Adipocyte (in vitro differentiated cells): ENCODE results near the gene SCRG1.

Experiments
- DNase-seq: peaks from one replicate; pipeline ENCODE4 v3.0.0-alpha.2; 2015; ENCODE audit warnings: low read depth
- H3K27me3 ChIP-seq: replicated peaks from 2 replicates; pipeline ENCODE4 v1.7.0; 2013; ENCODE audit warnings: mild to moderate bottlenecking, low read length, moderate library complexity; ENCODE audit not compliant: control insufficient read depth, insufficient read depth
- H3K36me3 ChIP-seq: 2 replicates; pipeline ENCODE4 v1.7.0; 2013; ENCODE audit warnings: low read length, mild to moderate bottlenecking, moderate library complexity; ENCODE audit not compliant: control insufficient read depth, insufficient read depth, severe bottlenecking
- H3K4me1 ChIP-seq: 2 replicates; pipeline ENCODE4 v1.7.0; 2013; ENCODE audit warnings: mild to moderate bottlenecking, low read length, moderate library complexity; ENCODE audit not compliant: control insufficient read depth, insufficient read depth
- H3K4me3 ChIP-seq: 2 replicates; pipeline ENCODE4 v1.7.0; 2013; ENCODE audit warnings: mild to moderate bottlenecking, low read length, moderate library complexity
- H3K9ac ChIP-seq: 2 replicates; pipeline ENCODE4 v1.7.0; 2013; ENCODE audit warnings: mild to moderate bottlenecking, low read length, moderate library complexity
- H3K9me3 ChIP-seq: 2 replicates; pipeline ENCODE4 v1.7.0; 2013; ENCODE audit warnings: mild to moderate bottlenecking, low read length, moderate library complexity; ENCODE audit not compliant: control insufficient read depth

SCRG1 gene

DNA sequence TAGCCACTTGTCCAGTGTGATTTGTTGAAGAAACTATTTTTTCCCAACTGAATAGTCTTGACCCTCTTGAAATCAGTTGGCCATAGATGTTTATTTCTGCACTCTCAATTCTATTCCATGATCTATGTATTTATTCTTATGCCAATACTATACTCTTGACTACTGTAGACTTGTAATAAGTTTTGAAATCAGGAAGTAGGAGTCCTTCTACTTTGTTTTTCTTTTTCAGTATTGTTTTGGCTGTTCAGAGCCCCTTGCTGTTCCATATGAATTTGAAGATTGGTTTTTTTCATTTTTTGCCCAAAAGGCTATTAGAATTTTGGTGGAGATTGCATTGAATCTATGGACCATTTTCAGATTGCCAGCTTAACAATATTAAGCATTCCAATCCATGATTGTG lies 17.9 kb downstream of the SCRG1 start:
- Histone ChIP-seq H3K9ac (no peak overlapping the region), H3K4me3 (no peak overlapping the region), H3K9me3 (no peaks in the 10 kb centered on the region), H3K4me1 (peaks cover 7% of the 10 kb centered on the region), H3K27me3 (no peaks in the 10 kb centered on the region), H3K36me3 (peaks cover 4% of the 10 kb centered on the region)
- no peak for DNase-seq

DNA sequence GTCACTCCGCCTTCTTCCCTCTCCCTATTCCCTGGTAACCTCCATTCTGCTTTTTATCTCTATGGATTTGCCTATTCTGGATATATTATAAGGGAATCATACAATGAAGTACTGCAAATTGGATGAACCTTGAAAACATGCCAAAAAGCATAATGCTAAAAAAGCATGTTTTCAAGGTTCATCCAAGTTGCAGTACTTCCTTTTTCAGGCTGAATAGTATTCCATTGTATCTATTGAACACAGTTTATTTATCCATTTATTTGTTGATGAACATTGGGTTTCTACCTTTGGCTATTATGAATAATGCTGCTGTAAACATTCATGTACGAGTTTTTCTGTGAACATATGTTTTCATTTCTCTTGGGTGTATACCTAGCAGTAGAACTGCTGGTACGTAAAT lies 19.0 kb downstream of the SCRG1 start:
- Histone ChIP-seq H3K27me3 (no peaks in the 10 kb centered on the region), H3K9ac (no peak overlapping the region), H3K4me3 (no peak overlapping the region), H3K9me3 (no peaks in the 10 kb centered on the region), H3K4me1 (peaks cover 7% of the 10 kb centered on the region), H3K36me3 (peaks cover 4% of the 10 kb centered on the region)
- DNase-seq, result no peak

- Histone ChIP-seq H3K9me3 (no peaks in the 10 kb centered on the region), H3K27me3 (no peaks in the 10 kb centered on the region), H3K4me3 (no peak overlapping the region), H3K36me3 (peaks cover 4% of the 10 kb centered on the region), H3K4me1 (peaks cover 8% of the 10 kb centered on the region), H3K9ac (no peak overlapping the region)
- DNase-seq, result no peak
Measured at GRCh38 chr4:173374588-173374987, 24.3 kb downstream of the SCRG1 start.

GRCh38 chr4:173371292-173372192 lies 27.4 kb downstream of the SCRG1 start:
- Histone ChIP-seq H3K36me3 (no peaks in the 10 kb centered on the region), H3K4me3 (peak overlapping the region; percentile 91), H3K4me1 (peaks cover 8% of the 10 kb centered on the region), H3K27me3 (no peaks in the 10 kb centered on the region), H3K9me3 (no peaks in the 10 kb centered on the region), H3K9ac (peak overlapping the region; percentile 92)
- peak; percentile 89 for DNase-seq

- Histone ChIP-seq H3K4me1 (peaks cover 8% of the 10 kb centered on the region), H3K4me3 (peak within 1 kb of the TSS; percentile 91), H3K9ac (peak within 1 kb of the TSS; percentile 92), H3K27me3 (no peaks in the 10 kb centered on the region), H3K9me3 (no peaks in the 10 kb centered on the region), H3K36me3 (no peaks in the 10 kb centered on the region)
- DNase-seq, result peak; percentile 100
Measured at GRCh38 chr4:173370477-173371291, 28.2 kb downstream of the SCRG1 start, which contains the start of gene SAP30. Gene SAP30, plus strand, starts transcription at chr4:173370954. Its CDS starts 229 bp downstream, at chr4:173371183.

- DNase-seq, result no peak
- H3K4me1 ChIP-seq, result peaks cover 8% of the 10 kb centered on the region
- no peaks in the 10 kb centered on the region for H3K9me3 ChIP-seq
- H3K36me3 ChIP-seq, result no peaks in the 10 kb centered on the region
- H3K9ac ChIP-seq, result peak overlapping the region; percentile 91
- H3K4me3 ChIP-seq, result peak overlapping the region; percentile 91
- H3K27me3 ChIP-seq, result no peaks in the 10 kb centered on the region
Measured at GRCh38 chr4:173370130-173370476, 28.8 kb downstream of the SCRG1 start.

DNA sequence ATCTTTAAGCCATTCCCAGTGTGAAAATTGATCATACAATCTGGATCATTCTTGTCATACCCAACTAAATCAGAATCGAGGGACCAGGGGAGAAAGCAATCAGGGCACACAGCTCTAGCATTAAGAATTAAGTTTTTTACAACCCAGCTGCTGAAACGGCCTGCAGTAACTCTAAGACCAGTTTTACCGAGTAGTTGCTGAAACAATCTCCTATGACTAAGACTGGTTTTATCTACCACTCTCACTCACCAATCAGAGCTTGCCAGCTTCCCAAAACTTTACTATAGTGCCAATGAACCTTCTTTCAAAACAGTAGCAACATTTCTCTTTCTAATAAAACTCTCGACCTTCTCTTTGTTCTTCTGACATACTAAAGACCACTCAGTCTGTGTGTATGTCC lies 31.0 kb downstream of the SCRG1 start:
- no peaks in the 10 kb centered on the region for H3K27me3 ChIP-seq
- H3K4me3 ChIP-seq, result no peak overlapping the region
- no peaks in the 10 kb centered on the region for H3K9me3 ChIP-seq
- peak; percentile 7 for DNase-seq
- H3K9ac ChIP-seq, result no peak overlapping the region
- H3K36me3 ChIP-seq, result no peaks in the 10 kb centered on the region
- H3K4me1 ChIP-seq, result no peaks in the 10 kb centered on the region

- Histone ChIP-seq H3K4me3 (no peak overlapping the region), H3K9ac (no peak overlapping the region), H3K27me3 (no peaks in the 10 kb centered on the region), H3K9me3 (no peaks in the 10 kb centered on the region), H3K4me1 (no peaks in the 10 kb centered on the region), H3K36me3 (no peaks in the 10 kb centered on the region)
- peak; percentile 14 for DNase-seq
Measured at GRCh38 chr4:173367285-173367684, 31.6 kb downstream of the SCRG1 start.

DNA sequence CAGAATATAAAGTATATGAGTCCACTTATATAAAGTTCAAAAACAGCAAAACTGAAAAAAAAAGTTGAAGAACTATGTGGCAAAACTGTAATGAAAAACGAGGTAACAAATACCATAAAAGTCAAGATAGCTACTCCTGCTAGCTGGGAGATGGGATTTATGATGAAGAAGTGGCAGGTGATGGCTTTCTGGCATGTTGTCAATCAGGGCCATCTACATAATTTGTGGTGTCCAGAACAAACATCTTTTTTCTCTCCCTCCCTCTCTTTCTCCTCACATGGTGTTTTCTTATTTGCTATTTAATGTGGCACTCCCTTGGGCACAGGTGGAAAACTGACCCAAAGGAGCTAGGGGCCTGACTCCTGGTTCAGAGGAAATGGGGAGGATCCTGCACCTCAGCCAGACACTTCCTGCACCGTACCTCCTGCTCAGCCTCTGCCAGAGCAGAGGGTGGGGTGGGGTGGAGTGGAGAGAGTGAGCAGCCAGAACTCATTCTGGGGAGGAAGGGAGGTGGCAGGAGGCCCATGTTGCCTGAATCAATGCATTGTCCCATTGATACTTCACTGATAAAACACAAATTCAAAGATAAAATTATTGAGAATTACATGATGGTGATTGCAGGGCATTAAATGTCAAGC lies 33.4 kb downstream of the SCRG1 start:
- no peaks in the 10 kb centered on the region for H3K36me3 ChIP-seq
- no peaks in the 10 kb centered on the region for H3K9me3 ChIP-seq
- no peak for DNase-seq
- no peak overlapping the region for H3K9ac ChIP-seq
- no peak overlapping the region for H3K4me3 ChIP-seq
- H3K27me3 ChIP-seq, result no peaks in the 10 kb centered on the region
- H3K4me1 ChIP-seq, result no peaks in the 10 kb centered on the region

- Histone ChIP-seq H3K9me3 (no peaks in the 10 kb centered on the region), H3K27me3 (peaks cover 3% of the 10 kb centered on the region), H3K9ac (no peak overlapping the region), H3K4me1 (no peaks in the 10 kb centered on the region), H3K36me3 (no peaks in the 10 kb centered on the region), H3K4me3 (no peak overlapping the region)
- DNase-seq, result no peak
Measured at GRCh38 chr4:173362666-173363065, 36.2 kb downstream of the SCRG1 start.
